ENCODE measurements around the gene KCNAB1.

- TF ChIP-seq CTCF (conservative IDR thresholded peaks at IDR 0.05 in 1 of 2, IDR thresholded peaks at IDR 0.05 in 1 of 2; ENCODE audit: extremely low read depth in 1 of 2, insufficient read depth in 1 of 2, low read depth in 1 of 2, low read length in 2 of 2) (no peak), EZH2 (IDR thresholded peaks at IDR 0.05; ENCODE audit: borderline replicate concordance, low read length) (no peak)
Observed at GRCh38 chr3:156227704-156228103, 107.3 kb downstream of the KCNAB1 start.
